Mesothelial cell of epicardium (in vitro differentiated cells): ENCODE measurements around the gene CAB39. TPM values are rescaled to one million over a fixed set of nuclear protein-coding genes. Genes with fewer than 3 reads are reported as not detected.

Experiments used
- DNase-seq, 2 experiments: peaks; one replicate each; pipeline ENCODE4 v3.0.0; 2021; ENCODE audit warnings: low spot score in 2 of 2; ENCODE audit not compliant: unreplicated experiment in 2 of 2
- H3K27ac Mint-ChIP-seq: 2 replicates; pipeline ENCODE4 v1.8.0; 2021; ENCODE audit warnings: mixed read lengths
- H3K27me3 Mint-ChIP-seq: 2 replicates; pipeline ENCODE4 v1.8.0; 2021; ENCODE audit warnings: low read depth, mixed read lengths
- H3K36me3 Mint-ChIP-seq: 2 replicates; pipeline ENCODE4 v1.8.0; 2021; ENCODE audit warnings: mixed read lengths
- H3K4me1 Mint-ChIP-seq: 2 replicates; pipeline ENCODE4 v1.8.0; 2021; ENCODE audit warnings: mixed read lengths
- H3K4me3 Mint-ChIP-seq: 2 replicates; pipeline ENCODE4 v1.8.0; 2021; ENCODE audit warnings: mild to moderate bottlenecking, moderate library complexity, mixed read lengths
- H3K9me3 Mint-ChIP-seq: 2 replicates; pipeline ENCODE4 v1.8.0; 2021; ENCODE audit warnings: mixed read lengths
- total RNA-seq: library from RNA; stranded (reverse); gene quantifications from 3 replicates; pipeline ENCODE4 v1.2.1, GENCODE V29; 2021
- TF ChIP-seq, protein P1 (sequence below): fragments of 200-600 bp; sonication (generic); IDR thresholded peaks from one replicate; pipeline ENCODE4 v1.5.0; 2021; ENCODE audit warnings: antibody characterized with exemption; ENCODE audit not compliant: unreplicated experiment

Gene CAB39
- total RNA-seq, 1 donor from 2014 or later, result 41.7 TPM

DNA sequence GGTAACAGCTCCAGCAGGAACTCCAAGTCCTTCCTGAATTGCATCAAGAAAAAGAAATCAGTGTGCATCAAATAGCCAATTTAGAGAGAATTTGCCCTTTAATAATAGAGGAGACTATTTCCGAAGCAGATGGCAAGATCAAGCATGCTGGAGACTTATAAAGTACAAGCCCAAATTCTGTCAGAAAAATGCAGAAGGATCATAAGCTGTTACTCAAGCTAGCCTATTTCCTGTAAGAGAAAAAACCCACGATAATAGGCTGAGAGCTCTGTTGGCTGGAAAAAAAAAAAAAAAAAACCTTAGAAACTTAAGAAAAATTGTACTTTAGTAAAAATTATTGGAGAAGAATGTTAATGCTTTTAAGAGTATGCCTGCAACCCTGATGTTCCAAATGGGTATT, 127.7 kb downstream of the CAB39 start:
- Mint-ChIP-seq H3K27ac (no peak overlapping the region), H3K36me3 (no peaks in the 10 kb centered on the region), H3K9me3 (peaks cover 11% of the 10 kb centered on the region), H3K27me3 (peaks cover 26% of the 10 kb centered on the region), H3K4me1 (no peaks in the 10 kb centered on the region), H3K4me3 (no peak overlapping the region)
- TF ChIP-seq, protein P1, sequence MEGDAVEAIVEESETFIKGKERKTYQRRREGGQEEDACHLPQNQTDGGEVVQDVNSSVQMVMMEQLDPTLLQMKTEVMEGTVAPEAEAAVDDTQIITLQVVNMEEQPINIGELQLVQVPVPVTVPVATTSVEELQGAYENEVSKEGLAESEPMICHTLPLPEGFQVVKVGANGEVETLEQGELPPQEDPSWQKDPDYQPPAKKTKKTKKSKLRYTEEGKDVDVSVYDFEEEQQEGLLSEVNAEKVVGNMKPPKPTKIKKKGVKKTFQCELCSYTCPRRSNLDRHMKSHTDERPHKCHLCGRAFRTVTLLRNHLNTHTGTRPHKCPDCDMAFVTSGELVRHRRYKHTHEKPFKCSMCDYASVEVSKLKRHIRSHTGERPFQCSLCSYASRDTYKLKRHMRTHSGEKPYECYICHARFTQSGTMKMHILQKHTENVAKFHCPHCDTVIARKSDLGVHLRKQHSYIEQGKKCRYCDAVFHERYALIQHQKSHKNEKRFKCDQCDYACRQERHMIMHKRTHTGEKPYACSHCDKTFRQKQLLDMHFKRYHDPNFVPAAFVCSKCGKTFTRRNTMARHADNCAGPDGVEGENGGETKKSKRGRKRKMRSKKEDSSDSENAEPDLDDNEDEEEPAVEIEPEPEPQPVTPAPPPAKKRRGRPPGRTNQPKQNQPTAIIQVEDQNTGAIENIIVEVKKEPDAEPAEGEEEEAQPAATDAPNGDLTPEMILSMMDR, result no peak
- no peak for DNase-seq

DNA sequence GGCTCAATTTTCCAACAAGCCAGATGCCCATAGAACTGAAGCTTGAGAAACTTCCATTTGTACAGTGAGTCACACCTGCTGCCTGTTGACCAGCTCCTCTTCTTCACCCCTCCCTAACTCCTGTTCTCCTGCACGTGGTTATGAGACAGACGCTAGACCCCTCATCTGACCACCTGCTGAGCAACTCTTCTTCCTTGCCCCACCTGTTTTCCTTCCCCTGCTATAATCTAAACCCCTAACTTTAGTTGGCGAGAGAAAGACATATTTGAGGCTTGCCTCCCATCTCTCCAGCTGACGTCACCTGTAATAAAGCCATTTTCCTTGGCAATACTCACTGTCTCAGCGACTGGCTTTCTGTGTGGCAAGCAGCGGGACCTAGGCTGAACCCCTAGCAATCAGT, 129.8 kb downstream of the CAB39 start:
- Mint-ChIP-seq H3K4me1 (no peaks in the 10 kb centered on the region), H3K4me3 (no peak overlapping the region), H3K27me3 (peaks cover 32% of the 10 kb centered on the region), H3K27ac (no peak overlapping the region), H3K36me3 (no peaks in the 10 kb centered on the region), H3K9me3 (peaks cover 11% of the 10 kb centered on the region)
- DNase-seq, result no peak
- TF ChIP-seq, protein P1, result no peak

DNA sequence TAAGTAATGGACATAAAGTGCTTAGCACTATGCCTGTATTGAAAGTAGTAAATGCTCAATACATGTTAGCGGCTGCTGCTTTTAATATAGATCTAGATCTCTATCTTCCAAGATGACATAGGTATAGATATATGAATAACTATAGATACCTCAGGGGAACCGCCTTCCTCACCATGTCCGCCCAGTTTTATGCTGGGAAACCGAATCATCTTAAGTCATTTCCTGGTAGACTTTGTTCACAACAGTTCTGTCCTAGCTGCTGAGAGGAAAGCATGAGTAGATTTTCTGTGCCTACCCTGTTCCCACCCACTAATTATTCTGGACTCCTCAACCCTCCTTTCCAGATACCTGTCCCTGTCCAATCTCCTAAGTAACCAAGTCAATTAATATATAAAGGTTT, 130.5 kb downstream of the CAB39 start:
- no peak for DNase-seq
- TF ChIP-seq, protein P1, result no peak
- no peaks in the 10 kb centered on the region for H3K36me3 Mint-ChIP-seq
- H3K27ac Mint-ChIP-seq, result no peak overlapping the region
- no peak overlapping the region for H3K4me3 Mint-ChIP-seq
- H3K4me1 Mint-ChIP-seq, result no peaks in the 10 kb centered on the region
- peaks cover 10% of the 10 kb centered on the region for H3K9me3 Mint-ChIP-seq
- H3K27me3 Mint-ChIP-seq, result peaks cover 32% of the 10 kb centered on the region

DNA sequence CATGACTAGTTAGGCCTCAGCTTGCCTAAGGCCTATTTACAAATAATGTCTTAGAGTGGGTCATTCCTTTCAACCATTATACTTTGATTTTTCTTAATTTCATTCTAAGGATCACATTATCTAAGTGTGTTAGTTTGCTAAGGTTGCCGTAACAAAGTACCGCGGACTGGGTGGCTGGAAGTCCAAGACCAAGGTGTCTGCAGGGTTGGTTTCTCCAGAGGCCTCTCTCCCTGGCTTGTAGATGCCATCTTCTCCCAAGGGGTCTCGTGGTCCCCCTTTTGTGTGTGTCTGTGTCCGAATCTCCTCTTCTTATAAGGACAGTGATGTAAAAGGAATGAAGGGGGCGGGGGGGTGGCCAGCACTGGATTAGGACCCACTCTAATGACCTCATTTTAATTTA, 133.7 kb downstream of the CAB39 start:
- no peak overlapping the region for H3K27ac Mint-ChIP-seq
- no peak overlapping the region for H3K4me3 Mint-ChIP-seq
- no peaks in the 10 kb centered on the region for H3K4me1 Mint-ChIP-seq
- H3K36me3 Mint-ChIP-seq, result no peaks in the 10 kb centered on the region
- peaks cover 37% of the 10 kb centered on the region for H3K27me3 Mint-ChIP-seq
- DNase-seq, result no peak
- TF ChIP-seq, protein P1, result no peak
- H3K9me3 Mint-ChIP-seq, result peaks cover 3% of the 10 kb centered on the region

DNA sequence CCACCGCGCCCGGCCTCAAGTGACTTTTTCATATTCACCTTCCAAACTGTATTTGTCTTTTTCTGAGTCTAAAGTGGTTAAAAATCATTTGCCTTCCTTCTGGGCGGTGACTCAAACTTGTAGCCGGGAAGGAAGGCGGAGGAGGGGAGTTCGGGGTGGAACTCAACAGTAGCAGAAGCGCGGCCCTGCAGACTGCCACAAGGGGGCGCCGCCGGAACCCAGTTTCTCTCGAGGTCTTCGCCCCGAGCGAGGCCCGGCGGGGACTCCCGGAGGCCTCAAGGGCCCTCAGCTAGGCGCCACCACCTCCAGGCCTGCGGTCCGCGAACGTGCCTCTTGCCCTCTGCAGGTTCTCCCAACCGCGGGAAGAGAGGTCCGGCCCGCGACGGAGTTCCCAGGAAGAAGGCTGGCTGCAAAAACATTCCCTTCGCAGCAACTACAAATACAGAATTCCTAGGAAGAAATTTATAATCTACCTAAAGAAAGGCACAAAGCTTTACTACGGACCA, 135.3 kb downstream of the CAB39 start:
- Mint-ChIP-seq H3K4me1 (no peaks in the 10 kb centered on the region), H3K27me3 (peaks cover 31% of the 10 kb centered on the region), H3K27ac (no peak overlapping the region), H3K4me3 (peak overlapping the region; percentile 38), H3K9me3 (peaks cover 3% of the 10 kb centered on the region), H3K36me3 (no peaks in the 10 kb centered on the region)
- TF ChIP-seq, protein P1, result peak; percentile 96
- DNase-seq, result peak; percentile 84 to 95
